GM19351 (cell line): Measurements from ENCODE around the gene MGAT4C.

Experiments used
- ATAC-seq: cut with Tn5 transposase; IDR thresholded peaks from one replicate; pipeline ENCODE4 v1.9.1; 2021; ENCODE audit warnings: mild to moderate bottlenecking, moderate library complexity; ENCODE audit not compliant: unreplicated experiment

MGAT4C gene

DNA sequence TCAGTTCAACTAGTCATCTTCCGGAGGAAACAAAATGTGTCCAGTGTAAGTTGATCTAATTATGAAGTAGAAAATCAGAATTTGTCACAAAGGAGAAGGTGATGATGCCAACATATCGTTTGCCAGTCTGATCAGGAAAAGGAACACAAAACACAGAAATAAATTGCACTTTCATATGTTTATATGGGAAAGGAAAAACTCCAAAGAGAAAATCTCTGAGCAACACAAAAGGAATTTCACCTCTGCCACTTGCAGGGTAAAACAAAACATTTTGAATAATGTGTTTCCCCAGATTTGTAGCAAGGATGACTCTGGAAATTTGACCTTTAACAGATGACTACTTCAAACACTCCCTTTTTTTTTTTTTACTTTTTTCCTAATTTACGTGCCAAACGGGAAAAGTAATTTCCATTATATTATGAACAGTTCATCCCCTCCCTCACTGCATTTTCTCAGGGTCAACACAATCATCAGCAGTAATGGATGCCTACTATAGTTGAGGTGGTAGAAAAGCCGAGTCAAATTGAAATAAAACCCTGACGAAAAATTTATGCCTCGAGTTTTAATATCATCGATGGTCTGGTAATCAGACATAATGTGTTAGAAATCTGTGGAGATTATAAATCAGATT lies 25.6 kb downstream of the MGAT4C start:
- ATAC-seq = no peak

DNA sequence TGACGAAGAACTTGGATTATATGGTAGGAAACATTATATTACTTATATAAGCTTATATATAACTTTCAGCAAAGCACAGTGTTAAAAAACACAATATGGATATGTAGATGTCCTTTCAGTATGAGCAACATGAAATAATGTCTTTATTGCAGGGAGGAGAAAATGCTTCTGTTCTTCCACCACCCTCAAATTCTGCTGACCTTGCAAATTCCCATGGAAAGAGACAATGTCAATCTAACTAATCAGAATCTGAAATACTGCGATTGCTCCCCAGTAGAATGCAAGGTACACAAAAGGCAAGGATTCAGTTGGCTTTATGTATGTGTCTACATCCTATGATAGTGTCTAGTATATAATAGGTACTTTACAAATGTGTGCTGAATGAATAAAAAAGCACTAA lies 26.4 kb downstream of the MGAT4C start:
- no peak for ATAC-seq

DNA sequence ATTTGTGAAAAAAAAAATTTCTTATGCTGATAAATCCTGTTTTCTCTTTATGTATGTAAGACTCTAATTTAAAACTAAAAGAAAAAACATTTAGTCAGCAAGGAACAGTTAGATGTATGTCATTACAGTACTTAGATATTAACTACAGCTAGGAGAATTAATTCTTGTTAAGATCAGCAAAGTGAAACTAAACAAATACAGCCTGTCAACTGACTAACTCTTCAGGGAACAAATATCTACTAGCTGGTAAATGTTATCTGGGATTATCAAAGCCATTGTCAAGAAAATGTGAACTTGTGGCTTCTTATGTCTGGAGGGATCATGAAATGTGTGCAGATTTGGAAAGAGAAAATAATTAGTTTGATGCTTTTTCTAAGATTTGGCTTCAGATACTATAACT lies 27.5 kb downstream of the MGAT4C start:
- no peak for ATAC-seq

DNA sequence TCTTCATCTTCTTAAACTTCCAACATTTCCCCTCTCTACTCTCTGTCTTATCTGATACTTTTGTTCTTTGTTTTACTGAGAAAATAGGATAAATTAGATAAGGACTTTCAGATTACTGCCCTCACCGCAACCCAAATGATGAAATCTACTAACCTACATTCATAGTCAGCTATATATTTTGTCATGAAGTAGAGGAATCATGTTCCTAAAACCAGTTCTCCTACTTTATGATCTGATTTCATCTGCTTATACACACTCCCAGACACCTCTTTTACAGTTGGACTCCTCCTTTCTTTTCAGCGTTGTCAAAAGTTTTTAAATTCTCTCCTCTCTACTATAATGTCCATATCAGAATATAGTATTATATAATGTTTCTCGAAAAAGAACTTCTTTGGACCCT lies 29.7 kb downstream of the MGAT4C start:
- ATAC-seq = no peak

DNA sequence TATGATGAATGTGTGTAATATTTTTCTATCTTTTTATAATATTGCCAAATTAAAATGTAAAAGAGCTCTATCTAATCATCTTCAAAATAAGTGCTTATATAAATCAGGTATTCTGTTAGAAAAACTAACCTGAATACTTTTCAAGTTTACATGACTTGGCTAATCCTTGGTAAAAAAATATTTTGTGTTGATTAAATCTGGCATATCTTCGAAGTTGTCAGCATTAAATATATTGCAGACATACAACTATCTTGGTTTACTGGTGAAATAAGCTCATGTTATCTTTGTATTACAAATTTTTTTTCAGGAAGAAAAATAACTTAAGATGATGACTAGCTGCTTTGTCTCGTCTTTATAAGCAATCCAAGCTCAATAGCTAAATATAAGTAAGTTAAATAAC lies 39.6 kb downstream of the MGAT4C start:
- no peak for ATAC-seq

DNA sequence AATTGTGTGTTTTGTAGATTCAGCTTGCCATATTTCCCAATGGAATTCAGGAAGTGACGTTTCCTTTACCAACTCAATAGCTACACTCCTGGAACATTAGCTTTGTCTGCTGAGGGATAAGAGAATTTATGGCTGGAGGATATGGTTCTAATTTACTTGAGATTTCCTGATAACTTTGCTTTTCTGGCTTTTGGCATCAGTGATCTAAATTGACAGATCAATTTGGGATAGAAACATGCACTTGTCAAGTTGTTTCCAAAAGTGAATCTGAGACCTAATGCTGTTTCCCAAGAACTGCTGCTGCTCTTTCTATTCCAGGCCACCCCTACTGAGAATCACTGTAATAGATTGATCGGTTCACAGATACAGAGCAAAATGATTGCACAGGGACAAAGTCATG lies 43.2 kb downstream of the MGAT4C start:
- ATAC-seq = no peak

DNA sequence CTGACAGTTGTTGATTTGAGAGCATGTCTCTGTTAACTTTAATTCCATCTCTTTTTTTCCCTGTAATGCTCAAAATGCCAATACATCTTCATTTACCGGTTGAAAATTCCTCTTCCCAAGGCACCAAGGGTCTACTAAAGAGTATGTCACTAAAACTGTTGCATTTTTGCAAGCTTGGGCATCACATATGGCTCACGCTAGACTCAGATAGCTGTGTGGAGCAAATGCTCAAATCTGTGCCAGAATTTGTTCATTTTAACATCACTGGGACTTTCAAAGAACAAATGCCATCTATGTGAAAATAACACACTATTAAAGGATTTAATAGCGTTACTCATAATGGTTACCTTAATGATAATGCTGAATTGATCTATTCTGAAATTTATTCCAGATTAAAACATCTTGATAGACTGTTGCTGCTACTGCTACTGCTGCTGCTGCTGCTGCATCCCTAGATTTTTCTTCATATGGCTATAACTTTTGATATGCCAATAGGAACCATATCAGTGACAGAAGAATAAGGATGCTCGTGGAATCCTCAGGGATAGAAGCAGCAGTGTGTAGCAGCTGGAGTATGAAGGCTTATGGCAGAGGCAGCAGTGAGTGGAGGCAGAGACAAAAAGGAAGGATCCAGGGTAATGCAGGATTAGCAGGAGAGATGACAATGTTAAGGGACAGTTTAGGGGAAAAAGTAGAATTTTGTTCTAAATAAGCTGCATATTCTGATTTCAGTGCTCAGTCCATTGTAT lies 57.3 kb downstream of the MGAT4C start:
- no peak for ATAC-seq

DNA sequence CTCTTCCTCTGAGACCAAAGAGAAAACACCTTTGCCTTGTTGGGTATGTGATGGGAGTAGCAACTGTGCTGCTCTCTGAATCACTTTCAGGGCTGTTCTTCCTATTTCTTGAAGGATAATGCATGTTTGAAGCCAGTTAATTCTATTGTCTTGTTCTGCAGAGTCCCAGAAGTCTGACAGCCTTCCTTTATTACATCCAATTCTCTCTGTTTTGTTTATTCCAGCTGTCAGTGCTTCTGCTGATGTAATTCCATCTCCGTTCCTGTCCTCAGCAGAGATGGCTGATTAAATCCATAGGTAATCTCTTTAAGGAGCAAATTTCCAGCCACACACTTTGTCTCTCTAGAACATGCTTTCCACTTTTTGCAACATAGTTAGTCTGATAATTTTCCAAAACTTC lies 59.7 kb downstream of the MGAT4C start:
- no peak for ATAC-seq

DNA sequence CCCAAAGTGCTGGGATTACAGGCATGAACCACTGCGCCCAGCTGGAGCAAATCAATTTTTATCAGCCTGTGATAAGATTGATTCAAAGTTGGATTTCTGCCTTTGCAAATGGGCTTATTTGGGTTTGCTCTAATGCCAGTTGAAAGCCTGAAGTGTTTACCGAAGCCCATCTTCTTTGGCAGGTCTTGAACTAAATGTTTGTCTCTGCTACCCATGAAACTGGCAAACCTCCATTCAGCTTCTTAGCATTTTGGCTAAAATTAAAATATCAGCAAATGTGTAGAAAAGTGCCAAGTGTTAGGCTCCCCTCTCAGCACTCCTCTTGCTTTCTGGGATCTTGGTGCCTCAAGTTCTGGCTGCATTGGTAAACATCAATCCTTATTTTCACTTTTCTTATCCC lies 61.5 kb downstream of the MGAT4C start:
- ATAC-seq = no peak

DNA sequence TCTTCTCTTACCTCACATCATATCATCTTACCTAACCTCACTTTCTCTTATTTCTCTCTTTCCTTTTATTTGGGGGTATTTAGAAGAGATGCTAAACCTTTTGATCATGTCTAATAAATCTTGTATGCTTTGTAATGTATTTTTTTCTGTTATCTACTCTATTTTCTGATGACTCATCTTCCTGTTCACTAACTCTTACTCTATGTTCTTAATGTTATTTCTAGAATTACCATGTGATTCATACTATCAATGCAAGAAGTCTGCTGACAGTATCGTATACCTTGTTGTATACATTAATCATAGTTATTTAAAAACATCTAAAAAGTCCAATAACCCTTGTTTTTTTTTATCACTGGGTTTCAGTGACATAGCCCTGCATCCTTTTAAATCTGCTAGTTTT lies 62.3 kb downstream of the MGAT4C start:
- ATAC-seq = no peak

DNA sequence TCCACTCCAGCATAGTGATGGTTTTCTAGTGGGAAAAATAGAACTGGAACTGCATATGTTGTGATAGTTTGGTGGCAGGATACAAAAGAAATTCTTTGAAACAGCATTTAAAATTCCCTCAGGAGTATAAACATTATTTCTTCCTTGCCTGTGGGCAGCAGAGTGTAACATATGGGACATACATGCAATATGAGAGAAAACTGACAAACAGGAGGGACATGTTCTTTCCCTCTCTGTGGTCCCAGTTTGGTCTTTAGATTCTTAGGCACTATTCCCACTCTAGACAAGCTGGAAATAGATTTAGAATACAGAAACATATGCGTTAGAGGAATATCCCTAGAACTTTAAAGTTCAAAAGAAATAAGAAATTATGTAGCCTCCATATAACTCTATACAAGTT lies 68.0 kb downstream of the MGAT4C start:
- ATAC-seq = no peak

DNA sequence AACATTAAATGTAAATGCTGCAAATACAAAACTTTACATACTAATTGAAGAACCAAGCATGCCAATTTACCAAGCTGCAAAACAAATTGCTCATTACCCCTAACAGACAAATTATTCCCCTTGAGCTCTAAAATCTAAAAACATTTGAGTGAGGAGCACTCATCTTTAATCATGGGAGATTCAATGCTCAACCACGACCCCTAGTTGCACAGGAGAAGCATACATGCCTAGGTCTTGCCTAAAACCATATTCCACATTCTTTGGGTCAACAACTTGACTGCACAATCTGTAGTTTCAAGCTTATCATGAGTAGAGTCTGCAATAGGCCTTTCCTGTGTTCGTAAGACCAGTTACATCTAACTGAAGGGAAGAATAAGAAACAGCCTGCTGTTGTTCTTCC lies 69.7 kb downstream of the MGAT4C start:
- no peak for ATAC-seq

DNA sequence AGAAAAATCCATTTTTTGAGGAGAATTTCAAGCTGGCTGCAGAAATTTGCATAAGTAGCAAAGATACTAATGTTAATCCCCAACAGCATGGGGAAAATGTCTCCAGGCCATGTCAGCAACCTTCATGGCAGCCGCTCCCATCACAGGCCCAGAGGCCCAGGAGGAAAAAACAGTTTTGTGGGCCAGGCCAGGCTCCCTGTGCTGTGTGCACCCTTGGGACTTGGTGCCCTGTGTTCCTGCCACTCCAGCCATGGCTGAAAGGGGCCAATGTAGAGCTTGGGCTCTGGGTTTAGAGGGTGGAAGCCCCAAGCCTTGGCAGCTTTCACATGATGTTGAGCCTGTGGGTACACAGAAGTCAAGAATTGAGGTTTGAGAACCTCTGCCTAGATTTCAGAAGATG lies 76.3 kb downstream of the MGAT4C start:
- ATAC-seq = no peak

DNA sequence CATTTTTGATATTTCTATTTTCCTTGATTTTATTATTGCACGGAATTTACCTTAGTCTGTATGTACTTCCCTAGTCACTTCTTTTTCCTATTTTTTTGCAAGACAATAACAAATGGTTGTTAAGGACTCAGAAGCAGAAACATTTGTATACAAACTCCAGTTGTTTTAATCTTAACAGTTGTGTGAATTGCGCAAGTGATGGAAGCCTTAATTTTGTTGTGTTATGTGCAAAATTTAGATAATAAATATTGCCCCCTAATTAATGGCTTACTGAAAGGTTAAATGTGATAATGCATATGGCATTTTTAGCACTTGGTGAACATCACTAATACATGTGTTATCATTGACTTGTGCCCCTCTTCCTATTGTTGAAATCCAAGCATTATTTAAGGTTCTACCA lies 82.0 kb downstream of the MGAT4C start:
- ATAC-seq = no peak

DNA sequence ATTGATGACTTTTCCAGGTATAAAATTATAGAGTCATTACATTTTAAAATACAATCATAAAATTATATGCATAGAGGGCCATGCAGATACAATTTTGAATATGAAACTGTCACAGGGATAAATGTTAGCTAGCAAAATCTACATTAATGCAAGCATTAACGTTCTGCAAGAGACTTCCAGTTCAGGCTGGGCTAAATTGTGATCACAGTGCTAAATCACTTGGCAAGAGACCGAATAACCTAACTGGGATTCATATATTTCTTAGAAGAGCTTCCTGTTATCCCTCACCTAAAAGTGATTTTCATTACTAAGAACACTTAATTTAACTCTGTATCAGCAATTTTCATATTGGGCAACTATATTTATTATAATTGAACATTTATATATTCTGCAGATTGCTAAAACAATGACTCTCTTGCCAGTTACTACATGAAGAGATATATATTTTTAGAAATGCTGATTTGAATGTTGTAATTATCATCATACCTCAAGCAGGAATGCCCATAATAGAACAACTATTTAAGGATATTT lies 83.2 kb downstream of the MGAT4C start:
- no peak for ATAC-seq

DNA sequence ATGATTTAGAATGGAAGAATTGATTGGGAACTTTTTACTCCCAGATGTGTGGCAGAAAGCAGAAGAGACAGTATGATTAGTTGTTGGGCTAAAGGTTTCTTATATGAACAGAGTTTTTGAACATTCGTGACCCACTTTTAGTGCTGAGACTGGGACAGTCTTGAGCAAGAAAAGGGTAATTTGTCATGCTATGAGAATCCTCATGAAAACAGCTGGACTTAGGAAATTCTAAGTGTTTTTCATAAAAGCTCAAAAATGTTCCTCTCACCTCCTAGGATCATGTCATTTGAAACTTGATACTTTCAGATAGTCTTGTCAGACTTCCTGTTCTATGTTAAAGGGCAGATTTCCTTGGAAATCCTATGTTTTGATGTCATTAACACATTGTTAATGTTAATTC lies 86.1 kb downstream of the MGAT4C start:
- ATAC-seq = no peak

DNA sequence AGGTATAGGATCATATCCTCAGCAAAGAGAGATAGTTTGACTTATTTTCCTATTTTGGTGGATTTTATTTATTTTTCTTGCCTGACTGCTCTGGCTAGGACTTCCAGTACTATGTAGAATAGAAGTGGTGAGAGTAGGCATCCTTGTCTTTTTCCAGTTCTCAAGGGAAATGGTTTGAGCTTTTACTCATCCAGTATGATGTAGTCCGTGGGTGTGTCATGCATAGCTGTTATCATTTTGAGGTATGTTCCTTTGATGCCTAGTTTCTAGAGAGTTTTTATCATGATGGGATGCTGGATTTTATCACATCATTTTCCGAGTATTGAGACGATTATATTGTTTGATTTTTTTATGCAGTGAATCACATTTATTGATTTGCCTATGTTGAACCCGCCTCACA lies 97.2 kb downstream of the MGAT4C start:
- no peak for ATAC-seq

DNA sequence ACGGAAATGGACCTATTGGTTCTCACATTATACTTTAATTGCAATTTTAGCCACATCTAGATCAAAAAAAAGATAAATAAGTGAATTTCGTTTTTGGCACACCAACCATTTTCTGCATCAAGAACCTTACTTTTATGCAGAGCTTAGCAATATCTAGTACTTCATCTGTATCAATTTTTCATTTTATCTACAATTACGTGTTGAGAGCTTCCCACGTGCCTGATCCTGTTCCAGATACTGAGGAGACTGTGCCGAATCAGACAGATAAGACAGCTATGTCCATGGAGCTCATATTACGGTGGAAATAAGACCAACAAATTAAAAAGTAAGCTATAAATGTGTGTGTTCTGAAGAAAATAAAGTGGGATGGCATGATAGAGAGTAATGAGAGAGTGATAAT lies 101.6 kb downstream of the MGAT4C start:
- no peak for ATAC-seq

DNA sequence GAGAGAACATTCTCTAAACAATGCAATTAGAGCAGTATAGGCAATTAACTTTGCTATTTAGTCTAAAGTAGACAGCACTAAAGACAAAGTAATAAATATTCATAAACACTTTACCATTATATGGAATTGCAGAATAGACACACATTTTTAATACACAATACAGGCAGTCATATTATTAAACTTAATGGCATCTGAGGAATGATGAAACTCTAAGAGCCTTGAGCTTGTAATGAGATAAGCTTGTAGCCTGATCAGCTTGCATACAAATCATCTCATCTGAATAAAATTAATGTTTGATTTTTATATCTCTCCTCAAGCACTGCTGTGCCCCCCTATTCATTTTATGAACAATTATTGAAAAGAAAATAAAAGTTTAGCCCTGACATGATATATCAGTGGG lies 107.6 kb downstream of the MGAT4C start:
- no peak for ATAC-seq

DNA sequence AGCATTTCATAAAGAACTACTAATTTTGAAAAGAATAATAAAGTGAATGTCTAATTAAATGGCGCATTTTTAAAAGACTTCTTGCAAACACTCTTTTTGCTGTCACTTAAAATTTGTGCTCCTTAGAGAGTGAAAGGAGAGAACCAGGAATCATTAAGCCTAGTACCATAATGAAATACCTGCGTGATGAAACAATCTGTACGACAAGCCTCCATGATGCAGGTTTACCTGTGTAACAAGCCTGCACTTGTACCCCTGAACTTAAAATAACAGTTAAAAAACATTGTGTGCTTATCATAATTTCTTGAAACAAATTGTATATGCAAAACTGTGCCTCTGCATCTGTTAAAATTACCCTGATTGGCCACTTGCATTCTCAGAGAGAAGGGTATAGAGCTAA lies 108.1 kb downstream of the MGAT4C start:
- no peak for ATAC-seq

DNA sequence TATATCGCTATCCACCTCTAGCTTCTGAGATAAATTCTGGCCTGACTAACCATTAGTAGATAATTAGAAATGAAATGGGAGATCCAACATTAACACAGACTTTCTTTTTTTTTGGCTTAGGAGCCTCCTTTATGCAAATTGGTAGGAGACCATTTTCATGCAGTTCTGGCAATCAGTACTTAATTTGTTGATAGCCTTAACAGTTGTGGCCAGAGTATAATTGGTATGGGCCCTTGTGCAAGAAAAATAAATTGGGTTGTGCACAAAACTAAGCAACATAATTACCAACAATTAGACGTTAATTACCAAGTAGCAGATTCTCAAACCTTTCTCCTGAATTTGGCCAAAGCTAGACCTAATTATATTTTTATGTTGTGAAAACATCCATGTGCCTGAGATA lies 111.0 kb downstream of the MGAT4C start:
- ATAC-seq = no peak

DNA sequence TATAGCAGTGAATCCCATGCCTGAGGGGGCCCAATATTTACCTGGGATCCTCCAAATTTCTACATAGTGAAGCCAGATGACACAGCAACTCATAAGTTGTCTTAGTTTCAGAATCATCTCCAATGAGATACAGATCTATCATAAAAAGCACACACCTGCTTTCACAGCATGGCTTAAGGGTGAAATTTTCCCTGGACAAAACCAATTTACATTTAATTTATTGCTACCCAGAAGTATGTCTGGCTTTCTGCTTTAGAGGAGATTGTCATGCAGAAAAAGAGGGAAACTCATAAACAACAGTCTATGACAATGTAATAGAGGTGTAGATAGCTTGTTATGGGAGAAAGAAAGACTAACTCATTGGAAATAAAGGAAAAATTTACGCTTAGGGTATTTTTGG lies 113.0 kb downstream of the MGAT4C start:
- ATAC-seq = no peak

DNA sequence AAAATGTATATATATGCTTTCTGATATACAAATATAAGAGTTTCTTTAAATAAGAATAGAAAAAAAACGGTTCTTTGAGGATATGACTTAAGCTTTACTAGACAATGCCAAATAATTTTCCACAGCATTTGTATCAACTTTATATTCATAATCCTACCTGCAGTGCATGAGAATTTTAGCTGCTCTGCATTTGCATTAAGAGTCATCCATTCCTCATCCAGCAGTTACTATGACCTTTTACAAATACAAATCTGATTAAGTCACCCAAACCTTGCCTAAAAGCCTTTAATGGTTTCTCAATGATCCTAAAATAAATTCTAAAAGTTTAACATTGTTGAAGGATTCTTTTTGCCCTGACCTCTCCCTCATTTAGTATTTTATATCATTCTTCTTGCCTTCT lies 116.5 kb downstream of the MGAT4C start:
- ATAC-seq = no peak
